NCI-H2227 (cell line): Measurements from ENCODE around the gene PDE6A.
A peak's percentile ranks its signal among the peaks of the same experiment; 100 is the strongest.
"Not testable (repeated sequence)": the region's sequence is repeated elsewhere in the genome, so short reads cannot be mapped to it uniquely, and the experiment has no call there.

Experiments
- DNase-seq: peaks from one replicate; lab custom pipeline; 2025; ENCODE audit not compliant: unreplicated experiment; lab: John Stamatoyannopoulos, UW

Gene PDE6A

GRCh38 chr5:149898811-149899210, 45.8 kb downstream of the PDE6A start:
- no peak for DNase-seq

DNA sequence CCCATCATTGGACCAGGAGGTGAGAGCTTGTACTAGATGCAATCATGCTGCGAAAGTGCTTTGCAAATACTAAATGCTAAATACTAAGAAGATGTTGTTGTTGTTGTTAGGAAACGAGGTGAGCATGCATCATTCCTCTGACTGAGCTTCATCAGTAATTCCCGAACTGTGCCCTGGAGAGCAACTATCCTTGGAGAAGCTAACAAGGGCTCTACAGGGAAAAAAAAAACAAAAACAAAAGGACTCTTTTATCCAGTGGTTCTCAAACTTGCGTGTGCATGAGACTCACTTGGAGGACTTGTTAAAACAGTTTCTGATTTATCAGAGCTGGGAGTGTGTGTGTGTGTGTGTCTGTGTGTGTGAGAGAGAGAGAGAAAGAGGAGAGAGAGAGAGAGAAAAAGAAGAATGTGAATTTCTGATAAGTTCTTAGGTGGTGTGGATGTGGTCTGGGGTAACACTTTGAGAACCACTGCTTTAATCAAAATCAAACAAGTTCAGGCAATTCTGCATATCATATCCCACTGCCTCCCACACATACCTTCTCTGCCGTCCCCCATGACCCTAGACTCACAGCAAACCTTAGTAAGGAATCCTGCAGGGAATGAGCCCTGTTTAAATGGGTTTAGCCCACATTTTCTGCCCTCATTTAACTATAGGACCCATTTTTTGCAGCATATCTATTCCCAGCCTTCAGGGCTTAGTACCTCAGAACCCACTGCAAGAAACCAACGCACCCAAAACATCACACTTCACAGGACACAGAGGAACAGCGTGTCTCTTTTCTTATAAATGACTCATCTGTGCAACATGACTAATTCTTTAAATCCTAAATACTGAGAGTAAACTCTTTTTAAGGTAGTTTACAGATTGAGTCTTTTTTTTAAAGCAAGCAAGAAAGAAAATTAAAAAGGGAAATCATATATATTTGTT, 48.9 kb downstream of the PDE6A start:
- DNase-seq = no peak

DNA sequence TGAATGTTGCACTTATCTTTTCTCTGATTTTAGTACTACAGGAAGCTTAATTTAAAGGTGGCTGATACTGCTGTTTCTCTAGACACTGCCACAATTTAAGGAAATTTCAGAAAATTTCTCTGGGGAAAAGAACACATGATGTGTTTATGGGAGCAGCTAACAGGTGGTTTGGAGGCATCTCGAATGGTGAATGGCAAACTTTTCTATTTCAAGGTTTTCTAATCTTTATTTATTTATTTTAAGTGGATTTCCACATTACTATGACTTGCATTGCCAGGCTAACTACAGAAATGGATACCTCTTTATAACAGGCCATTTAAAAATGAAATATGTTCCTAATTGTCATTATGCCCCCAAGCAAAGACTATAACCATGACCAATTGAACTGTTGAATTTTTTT, 50.4 kb downstream of the PDE6A start:
- no peak for DNase-seq

GRCh38 chr5:149893403-149893931, 51.1 kb downstream of the PDE6A start:
- DNase-seq = no peak

- DNase-seq = no peak
These were observed 52.0 kb downstream of the PDE6A start for GRCh38 chr5:149892594-149892993.

DNA sequence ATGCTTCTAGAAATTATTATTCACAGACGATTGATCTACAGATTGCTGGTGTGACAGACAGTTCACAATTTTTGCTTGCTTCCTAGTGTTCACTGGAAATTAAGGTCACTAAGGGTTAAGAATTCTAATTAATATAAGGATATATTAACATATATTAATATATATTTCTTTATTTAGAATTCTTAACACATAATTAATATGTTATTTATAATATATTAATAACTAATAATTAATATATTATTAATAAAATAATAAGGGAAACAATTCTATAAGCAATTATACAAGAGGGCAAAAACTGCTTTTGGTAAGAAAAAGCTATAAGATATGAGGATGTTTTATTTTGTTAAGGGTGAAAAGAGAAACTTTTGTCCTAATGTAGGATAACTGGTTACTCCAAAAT, 56.3 kb downstream of the PDE6A start:
- DNase-seq = no peak

GRCh38 chr5:149887622-149888183, 56.9 kb downstream of the PDE6A start:
- peak; percentile 29 for DNase-seq

GRCh38 chr5:149886692-149887470, 57.7 kb downstream of the PDE6A start:
- no peak for DNase-seq

DNA sequence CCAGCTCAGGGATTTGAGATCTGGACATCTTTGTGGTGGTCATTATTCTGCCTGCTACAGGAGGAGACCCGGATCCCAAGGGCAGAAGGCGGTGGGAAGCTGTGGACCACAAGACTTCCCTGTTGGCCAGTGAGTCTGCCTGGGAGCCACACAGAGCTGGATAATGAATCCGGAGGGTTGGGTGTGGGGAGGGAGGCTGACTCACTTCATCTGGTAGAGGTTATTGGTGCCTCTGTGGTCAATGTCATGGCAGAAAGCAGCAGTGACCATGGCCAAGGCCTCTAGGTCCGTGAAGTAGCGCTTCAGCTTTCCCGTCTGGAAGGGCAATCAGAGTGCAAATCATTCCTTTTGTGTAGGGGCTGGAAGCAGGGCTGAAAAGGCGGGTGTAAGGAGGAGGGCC, 58.5 kb downstream of the PDE6A start:
- no peak for DNase-seq

DNA sequence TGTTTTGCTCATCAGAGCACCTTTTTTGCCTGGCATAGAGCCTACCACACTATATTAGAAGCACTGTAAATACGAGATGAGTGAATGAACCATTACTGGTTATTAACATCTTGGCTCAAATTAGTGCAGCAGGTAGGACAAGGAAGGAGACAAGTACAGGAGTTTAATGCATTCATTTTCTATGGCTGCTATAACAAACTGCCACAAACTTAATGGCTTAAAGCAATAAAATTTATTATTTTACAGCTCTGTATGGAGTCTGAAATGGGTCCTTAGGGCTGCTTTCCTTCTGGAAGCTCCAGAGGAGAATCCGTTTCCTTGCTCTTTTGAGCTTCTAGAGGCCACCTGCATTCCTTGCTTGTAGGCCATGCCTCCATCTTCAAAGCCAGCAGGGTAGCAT, 59.1 kb downstream of the PDE6A start:
- no peak for DNase-seq

DNA sequence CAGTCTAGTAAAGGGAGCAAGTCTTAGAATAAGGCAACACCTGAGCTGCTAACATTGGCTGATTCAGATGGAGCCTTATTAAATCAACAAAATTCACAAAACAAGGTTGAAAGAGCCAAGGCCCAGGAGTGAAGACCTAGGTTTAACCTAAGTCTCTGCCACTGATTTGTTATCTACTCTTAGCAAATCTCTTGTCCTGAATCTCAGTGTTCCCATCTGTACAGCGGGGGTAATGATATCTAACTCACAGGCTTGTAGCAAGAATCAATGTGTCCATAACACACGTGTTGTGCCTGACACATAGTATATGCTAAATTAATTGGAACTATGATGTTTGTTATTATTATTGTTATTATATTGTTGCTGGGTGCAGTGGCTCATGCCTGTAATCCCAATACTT, 61.0 kb downstream of the PDE6A start:
- no peak for DNase-seq

- not testable (repeated sequence) for DNase-seq
These were observed 62.0 kb downstream of the PDE6A start for GRCh38 chr5:149882633-149883032.

- DNase-seq = no peak
These were observed 62.7 kb downstream of the PDE6A start for GRCh38 chr5:149881874-149882273.

DNA sequence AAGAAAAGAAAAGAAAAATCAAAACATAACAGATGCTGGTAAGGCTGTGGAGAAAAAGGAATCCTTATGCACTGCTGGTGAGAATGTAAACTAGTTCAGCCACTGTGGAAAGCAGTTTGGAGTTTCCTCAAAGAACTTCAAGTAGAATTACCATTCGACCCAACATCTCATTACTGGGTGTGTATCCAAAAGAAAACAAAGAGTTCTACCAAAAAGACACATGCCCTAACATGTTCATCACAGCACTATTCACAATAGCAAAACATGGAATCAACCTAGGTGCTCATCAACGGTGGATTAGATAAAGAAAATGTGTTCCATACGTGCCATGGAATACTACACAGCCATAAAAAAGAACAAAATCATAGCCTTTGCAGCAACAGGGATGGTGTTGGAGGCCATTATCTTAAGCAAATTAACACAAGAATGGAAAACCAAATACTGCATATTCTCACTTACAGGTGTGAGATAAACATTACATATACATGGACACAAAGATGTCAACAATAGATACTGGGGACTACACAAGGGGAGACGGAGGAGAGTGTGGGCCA, 63.4 kb downstream of the PDE6A start:
- no peak for DNase-seq

DNA sequence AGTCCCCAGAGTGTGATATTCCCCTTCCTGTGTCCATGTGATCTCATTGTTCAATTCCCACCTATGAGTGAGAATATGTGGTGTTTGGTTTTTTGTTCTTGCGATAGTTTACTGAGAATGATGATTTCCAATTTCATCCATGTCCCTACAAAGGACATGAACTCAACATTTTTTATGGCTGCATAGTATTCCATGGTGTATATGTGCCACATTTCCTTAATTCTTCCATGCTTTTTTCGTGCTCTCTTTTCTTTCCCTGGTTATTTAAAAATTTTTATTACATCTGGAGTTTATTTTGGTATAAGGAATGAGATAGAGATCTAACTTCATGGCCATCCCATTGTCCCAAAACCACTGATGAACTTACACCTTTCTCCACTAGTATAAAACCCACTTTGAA, 65.0 kb downstream of the PDE6A start:
- DNase-seq = not testable (repeated sequence)

DNA sequence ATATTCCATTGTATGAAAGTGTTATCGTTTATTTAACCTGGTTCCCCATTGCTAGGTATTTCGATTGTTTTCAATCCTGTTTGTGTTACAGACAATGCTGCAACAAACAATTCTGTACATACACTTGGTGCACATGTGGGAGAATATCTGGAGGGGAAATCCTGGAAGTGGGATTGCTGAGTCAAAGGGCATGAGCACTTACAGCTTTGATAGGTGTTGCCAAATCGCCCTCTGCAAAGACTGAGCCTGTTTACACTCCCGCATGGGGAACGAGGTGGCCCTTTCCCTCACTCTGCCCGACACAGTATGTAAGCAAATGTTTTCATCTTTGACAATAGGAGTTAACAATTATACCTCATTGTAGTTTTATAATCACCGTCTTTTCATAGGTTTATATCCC, 66.2 kb downstream of the PDE6A start:
- DNase-seq = no peak

- no peak for DNase-seq
These were observed 70.7 kb downstream of the PDE6A start for GRCh38 chr5:149873896-149874295.

DNA sequence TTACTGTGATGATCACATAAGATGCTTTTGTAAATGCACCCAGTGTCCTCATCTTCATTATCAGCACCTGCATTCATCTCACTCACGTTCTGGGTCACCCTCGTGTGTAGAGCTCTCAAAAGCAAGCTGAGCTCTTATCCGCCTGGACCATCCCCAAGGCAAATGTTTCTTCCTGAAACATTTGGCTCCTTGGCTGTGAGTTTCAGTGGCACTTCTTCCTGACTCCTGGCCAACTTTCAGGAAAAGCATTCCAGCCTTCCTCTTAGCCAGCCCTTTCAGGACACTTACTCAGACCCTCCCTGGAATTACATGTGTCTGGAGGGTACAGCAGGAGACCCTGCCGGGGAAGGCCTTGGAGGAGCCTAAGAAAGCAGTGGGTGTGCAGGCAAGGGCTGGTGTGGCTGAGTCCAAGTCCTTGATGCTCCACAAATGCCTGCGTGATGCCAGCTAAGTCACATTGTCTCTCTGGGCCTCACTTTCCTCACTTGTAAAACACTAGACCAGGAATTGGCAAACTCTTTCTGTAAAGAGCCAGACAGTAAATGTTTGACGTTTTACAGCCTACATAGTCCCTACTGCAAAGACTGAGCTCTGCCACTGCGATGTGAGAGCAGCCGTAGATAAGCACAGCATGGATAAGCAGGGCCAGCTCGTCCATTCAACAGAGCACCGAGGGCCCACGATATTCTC, 72.1 kb downstream of the PDE6A start:
- DNase-seq = no peak

- no peak for DNase-seq
These were observed 73.1 kb downstream of the PDE6A start for GRCh38 chr5:149871471-149871870.

DNA sequence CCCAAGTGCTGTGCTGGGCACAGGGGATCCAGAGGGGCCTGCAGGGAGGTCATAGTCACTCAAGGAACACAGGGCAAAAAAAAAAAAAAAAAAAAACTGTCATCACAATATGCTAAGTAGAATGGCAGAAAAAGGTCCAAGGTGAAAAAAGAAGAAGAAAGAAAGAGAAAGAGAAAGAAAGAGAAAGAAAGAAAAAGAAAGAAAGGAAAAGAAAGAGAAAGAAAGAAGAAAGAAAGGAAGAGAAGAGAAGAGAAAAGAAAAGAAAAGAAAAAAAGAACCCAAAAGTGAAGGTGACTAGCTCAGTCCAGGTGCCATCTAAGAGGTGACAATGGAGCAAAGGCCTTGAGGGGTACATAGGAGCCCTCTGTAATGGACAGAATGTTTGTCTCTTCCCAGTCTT, 73.9 kb downstream of the PDE6A start:
- no peak for DNase-seq

GRCh38 chr5:149870232-149870631, 74.4 kb downstream of the PDE6A start:
- DNase-seq = no peak
